ENCODE results near the gene CHKA.

DNA sequence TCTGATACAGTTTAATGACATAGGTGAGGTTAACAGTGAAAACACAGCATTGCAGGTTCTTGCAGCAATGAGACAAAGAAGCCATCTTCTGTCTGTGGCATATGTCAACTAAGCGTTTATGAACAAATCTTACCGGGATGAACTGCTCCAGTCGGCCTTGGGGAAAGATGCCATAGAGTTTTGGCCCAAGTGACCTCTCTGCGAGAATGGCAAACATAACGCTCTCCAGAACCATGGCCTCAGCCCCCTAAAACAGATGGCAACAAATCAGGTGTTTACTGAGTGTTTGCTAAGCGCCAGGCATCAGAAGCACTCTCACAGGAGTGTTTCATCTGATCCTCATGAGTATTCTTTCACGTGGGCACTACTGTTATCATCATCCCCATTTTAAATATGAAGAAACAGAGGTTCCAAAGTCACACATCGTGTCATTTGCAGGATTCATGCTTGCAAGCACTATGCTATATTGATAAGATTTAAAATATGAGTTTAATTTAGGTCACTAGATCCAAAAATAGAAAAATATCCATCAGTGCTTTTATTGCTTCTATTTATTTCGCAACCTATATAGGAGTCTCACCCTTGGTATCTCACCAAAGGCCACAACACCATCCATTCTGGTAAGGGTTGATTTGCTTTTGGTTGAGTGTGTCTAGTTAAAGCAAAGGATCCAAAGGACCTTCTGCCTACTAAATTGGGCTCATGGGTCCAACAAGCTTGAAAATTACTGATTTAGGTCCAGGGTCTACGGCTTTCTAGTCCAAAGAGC lies 46.4 kb downstream of the CHKA start:
- TF ChIP-seq EZH2 (optimal IDR thresholded peaks at IDR 0.05; ENCODE audit: low read depth, low read length) (no peak), CTCF (IDR thresholded peaks at IDR 0.05; ENCODE audit: low read length) (no peak), EZH2phosphoT487 (IDR thresholded peaks at IDR 0.05; ENCODE audit: low read length) (no peak)

Data from MM.1S (cell line).